ENCODE measurements around the gene KCNN3. TPM values are rescaled to one million over a fixed set of nuclear protein-coding genes. Genes with fewer than 3 reads are reported as not detected.

The KCNN3 gene
- total and polyA plus RNA-seq, 2 of the 8 experiments (the other 6 are each of a cell fraction or from before 2014, with no cell fraction given), result 2.8 to 3.7 TPM

GRCh38 chr1:154831462-154831861 lies 38.6 kb downstream of the KCNN3 start:
- H4K20me1 ChIP-seq (replicated peaks in 1 of 2; ENCODE audit: control insufficient read depth in 1 of 2, insufficient read depth in 2 of 2, low read length in 2 of 2), result no peaks in the 10 kb centered on the region
- no peak overlapping the region for H3K4me2 ChIP-seq (ENCODE audit: insufficient read depth in 1 of 2, low read depth in 2 of 2, low read length in 2 of 2)
- H3K79me1 ChIP-seq (ENCODE audit: low read depth, low read length), result no peaks in the 10 kb centered on the region
- H4K5ac ChIP-seq (ENCODE audit: insufficient read length, low read depth, low read length), result no peak overlapping the region
- 91% methylated on average over 2 of the region's 2 CpGs; no CpG with 5 or more reads in 1 of the 2 experiments for WGBS, 2 experiments (ENCODE audit: extremely low coverage in 1 of 2, insufficient coverage in 1 of 2, insufficient read length in 1 of 2, insufficient replicate concordance in 2 of 2, low coverage in 1 of 2, low lambda C conversion rate in 2 of 2, missing lambda C conversion rate in 1 of 2)
- H2BK5ac ChIP-seq (ENCODE audit: low read depth, low read length), result no peak overlapping the region
- DNase-seq (ENCODE audit: low read depth in 1 of 2, low spot score in 2 of 2) (no peak), FAIRE-seq (no peak)
- H3K9ac ChIP-seq (replicated peaks in 1 of 4; ENCODE audit: extremely low read depth in 1 of 4, low read depth in 3 of 4, low read length in 3 of 4), result no peak overlapping the region
- H3K36me3 ChIP-seq (ENCODE audit: control insufficient read depth in 2 of 4, insufficient read depth in 4 of 4, low read length in 3 of 4), result no peaks in the 10 kb centered on the region
- ChIA-PET CTCF (ENCODE audit: partially characterized antibody) (interaction anchor here (0.6 to 1.8 kb wide), 4 partner anchors 11 to 375 kb away, joined by 3 to 4 read pairs (median 4); no protein-coding TSS in a partner anchor), POLR2A (ENCODE audit: partially characterized antibody) (no interaction called here)
- no peak overlapping the region for H3K23ac ChIP-seq (ENCODE audit: insufficient read length)
- H3K27me3 ChIP-seq (replicated peaks in 1 of 4; ENCODE audit: control insufficient read depth in 3 of 4, extremely low read depth in 1 of 4, insufficient read depth in 3 of 4, low read length in 3 of 4), result no peaks in the 10 kb centered on the region
- no peak overlapping the region for H2BK12ac ChIP-seq (ENCODE audit: low read depth, low read length)
- no peak overlapping the region for H3K14ac ChIP-seq (ENCODE audit: insufficient read length)
- H3K79me2 ChIP-seq (ENCODE audit: control insufficient read depth in 1 of 2, insufficient read depth in 2 of 2, low read length in 2 of 2), result no peaks in the 10 kb centered on the region
- no peak overlapping the region for H2AFZ ChIP-seq (ENCODE audit: low read length)
- H3K56ac ChIP-seq (replicated peaks; ENCODE audit: insufficient read length, low read depth, low read length), result no peak overlapping the region
- no peak overlapping the region for H2BK15ac ChIP-seq (ENCODE audit: low read length)
- no peak overlapping the region for H2BK20ac ChIP-seq (ENCODE audit: low read length)
- H3K9me3 ChIP-seq (ENCODE audit: insufficient read depth in 2 of 2, low read depth in 1 of 2, low read length in 1 of 2), result no peaks in the 10 kb centered on the region
- H4K91ac ChIP-seq (replicated peaks; ENCODE audit: insufficient read length, low read length), result no peak overlapping the region
- no peaks in the 10 kb centered on the region; a peak in 1 of 7 replicates for H3K4me1 ChIP-seq (replicated peaks in 1 of 4; ENCODE audit: control insufficient read depth in 3 of 4, insufficient read depth in 4 of 4, low read length in 3 of 4)
- H3K4ac ChIP-seq (replicated peaks; ENCODE audit: insufficient read length, low read depth, low read length), result no peak overlapping the region
- no peak overlapping the region for H2BK120ac ChIP-seq (replicated peaks; ENCODE audit: low read depth, low read length)
- H3K23me2 ChIP-seq (ENCODE audit: low read depth, low read length), result no peaks in the 10 kb centered on the region
- H3K4me3 ChIP-seq (ENCODE audit: extremely low read depth in 1 of 4, insufficient read depth in 2 of 4, low read depth in 3 of 4, low read length in 4 of 4), result no peak overlapping the region
- no peak overlapping the region for H3K18ac ChIP-seq (ENCODE audit: extremely low read depth, low read length)
- no peak overlapping the region for H2AK5ac ChIP-seq (ENCODE audit: low read depth, low read length)
- H4K8ac ChIP-seq (ENCODE audit: extremely low read depth, insufficient read depth, low read length), result no peak overlapping the region
- no peak overlapping the region for H3K27ac ChIP-seq (ENCODE audit: low read depth, low read length)
- TF ChIP-seq CBX5 (IDR thresholded peaks at IDR 0.05; ENCODE audit: low read depth, low read length) (no peak), ATF3 (IDR thresholded peaks at IDR 0.05; ENCODE audit: insufficient read depth, low read depth, low read length) (no peak), RXRA (IDR thresholded peaks at IDR 0.05; ENCODE audit: insufficient read depth, low read depth, low read length) (no peak), RAD21 (IDR thresholded peaks at IDR 0.05 in 1 of 2, conservative IDR thresholded peaks at IDR 0.05 in 1 of 2; ENCODE audit: low read depth in 2 of 2, low read length in 2 of 2) (no peak), HDAC6 (IDR thresholded peaks at IDR 0.05; ENCODE audit: low read depth, low read length) (no peak), USF2 (IDR thresholded peaks at IDR 0.05; ENCODE audit: low read length) (no peak), EZH2 (IDR thresholded peaks at IDR 0.05; ENCODE audit: low read depth, low read length, severe bottlenecking) (no peak), FOSL1 (IDR thresholded peaks at IDR 0.05; ENCODE audit: insufficient read depth, low read depth, low read length) (no peak), TAF1 (IDR thresholded peaks at IDR 0.05; ENCODE audit: low read depth, low read length) (no peak), EP300 (IDR thresholded peaks at IDR 0.05; ENCODE audit: borderline replicate concordance in 1 of 2, low read depth in 2 of 2, low read length in 2 of 2) (no peak)
